Activated CD4-positive, alpha-beta T cell treated with anti-CD3 and anti-CD28 coated beads for 36 hours (primary cell): ENCODE measurements around the gene GTF3A. TPM values are rescaled to one million over a fixed set of nuclear protein-coding genes. Genes with fewer than 3 reads are reported as not detected.
"Not testable (repeated sequence)": the region's sequence is repeated elsewhere in the genome, so short reads cannot be mapped to it uniquely, and the experiment has no call there.

ENCODE experiments used
- ATAC-seq: fragments of 200-7000 bp; cut with Tn5 transposase; one replicate; pipeline ENCODE4 v1.10.0; 2021; ENCODE audit warnings: mild to moderate bottlenecking, moderate library complexity
- CTCF ChIA-PET: fragments of 350-600 bp; sonication (Branson Sonifier 250); formaldehyde crosslinking; loops from one replicate; lab custom pipeline; 2021; ENCODE audit warnings: antibody characterized with exemption; lab: Charles Lee
- POLR2A ChIA-PET: fragments of 350-600 bp; sonication (Branson Sonifier 250); formaldehyde crosslinking; loops from one replicate; lab custom pipeline; 2021; ENCODE audit warnings: antibody characterized with exemption, inconsistent platforms; lab: Charles Lee
- DNase-seq: peaks from one replicate; pipeline ENCODE4 v3.0.0-alpha.2; 2020
- H3K27ac Mint-ChIP-seq: one replicate; pipeline ENCODE4 v1.8.0; 2021; ENCODE audit warnings: mixed read lengths
- H3K27me3 Mint-ChIP-seq: one replicate; pipeline ENCODE4 v1.8.0; 2021; ENCODE audit warnings: mixed read lengths
- H3K36me3 Mint-ChIP-seq: one replicate; pipeline ENCODE4 v1.8.0; 2021; ENCODE audit warnings: low read depth, mixed read lengths
- H3K4me1 Mint-ChIP-seq: one replicate; pipeline ENCODE4 v1.8.0; 2021; ENCODE audit warnings: mixed read lengths
- H3K4me3 Mint-ChIP-seq: one replicate; pipeline ENCODE4 v1.8.0; 2021; ENCODE audit warnings: mild to moderate bottlenecking, moderate library complexity, mixed read lengths
- H3K9me3 Mint-ChIP-seq: one replicate; pipeline ENCODE4 v1.8.0; 2021; ENCODE audit warnings: low read depth, mixed read lengths
- intact Hi-C, 2 experiments: fragments of 100-400 bp; cut with DNase I in 1 of 2; cut with micrococcal nuclease in 1 of 2; formaldehyde crosslinking; loops; one replicate each; pipeline versions ENCODE4 v1.14.2 to v1.15.1; 2022 to 2024; cut with DNase I, micrococcal nuclease
- total RNA-seq, 2 experiments: library from RNA; stranded (reverse); gene quantifications; one replicate each; pipeline ENCODE4 v1.2.3, GENCODE V29; 2021

Gene GTF3A
- total RNA-seq, 2 experiments from 2014 or later = 177 to 208 TPM

DNA sequence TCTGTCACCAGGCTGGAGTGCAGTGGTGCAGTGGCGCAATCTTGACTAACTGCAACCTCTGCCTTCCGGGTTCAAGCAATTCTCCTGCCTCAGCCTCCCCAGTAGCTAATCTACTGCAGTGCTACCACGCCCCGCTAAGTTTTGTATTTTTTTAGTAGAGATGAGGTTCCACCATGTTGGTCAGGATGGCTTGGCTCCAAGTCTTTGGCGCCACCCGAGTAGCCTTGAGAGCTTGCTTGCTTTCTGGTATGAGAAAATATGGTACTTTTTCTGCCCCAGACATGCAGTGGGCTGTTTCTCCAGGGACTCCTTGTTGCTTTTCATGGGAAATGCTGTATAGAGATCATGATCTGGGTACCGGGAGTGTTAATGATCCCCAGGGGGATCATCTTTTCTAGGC, 34.5 kb upstream of the GTF3A start:
- intact Hi-C loops = no loop called here
- no peak for ATAC-seq
- H3K4me1 Mint-ChIP-seq = no peaks in the 10 kb centered on the region

DNA sequence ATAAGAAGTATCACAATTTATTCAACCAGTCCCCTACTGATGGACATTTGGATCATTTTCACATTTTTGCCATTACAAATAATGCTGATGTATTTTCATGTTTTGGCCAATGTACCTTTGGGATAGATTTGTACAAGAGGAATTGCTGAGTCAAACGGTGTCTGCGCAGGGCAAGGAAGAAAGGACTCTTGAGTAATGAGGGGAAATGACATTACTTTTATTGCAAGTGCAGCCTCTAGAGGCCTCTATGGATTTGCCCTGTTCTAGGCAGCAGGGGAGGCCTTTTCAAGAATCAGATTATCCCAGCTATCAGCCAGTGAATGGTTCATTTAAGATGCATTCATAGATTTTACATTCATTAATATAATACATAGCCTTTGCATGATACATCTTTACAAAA, 32.9 kb upstream of the GTF3A start:
- ChIA-PET CTCF (no interaction called here), POLR2A (interaction anchor here (0.6 kb wide), 1 partner anchor 563 kb away, joined by 5 read pairs; no protein-coding TSS in a partner anchor)
- Mint-ChIP-seq H3K9me3 (no peaks in the 10 kb centered on the region), H3K4me3 (no peak overlapping the region), H3K27ac (no peak overlapping the region), H3K36me3 (no peaks in the 10 kb centered on the region), H3K27me3 (no peaks in the 10 kb centered on the region), H3K4me1 (no peaks in the 10 kb centered on the region)
- ATAC-seq = no peak
- intact Hi-C loops = no loop called here
- no peak for DNase-seq

More for the DNA sequence above, 34.5 kb upstream of the GTF3A start:
- Mint-ChIP-seq H3K27ac (no peak overlapping the region), H3K36me3 (no peaks in the 10 kb centered on the region), H3K9me3 (no peaks in the 10 kb centered on the region), H3K27me3 (no peaks in the 10 kb centered on the region), H3K4me3 (no peak overlapping the region)
- ChIA-PET CTCF (no interaction called here), POLR2A (interaction anchor here (0.7 kb wide), 1 partner anchor 1872 kb away, joined by 3 read pairs; no protein-coding TSS in a partner anchor)
- DNase-seq = no peak

DNA sequence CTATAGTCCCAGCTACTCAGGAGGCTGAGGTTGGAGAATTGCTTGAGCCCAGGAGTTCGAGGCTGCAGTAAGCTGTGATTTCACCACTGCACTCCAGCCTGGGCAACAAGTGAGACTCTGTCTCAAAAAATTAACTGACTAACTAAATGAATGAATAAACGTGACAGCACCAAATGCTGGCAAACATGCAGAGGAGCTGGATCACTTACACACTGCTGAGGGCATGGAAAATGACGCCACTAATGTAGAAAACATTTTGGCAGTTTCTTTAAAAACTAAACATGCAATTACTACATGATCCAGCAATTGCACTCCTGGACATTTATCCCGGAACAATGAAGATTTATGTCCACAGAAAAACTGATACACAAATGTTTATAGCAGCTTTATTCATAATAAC, 31.3 kb upstream of the GTF3A start:
- no peak overlapping the region for H3K4me3 Mint-ChIP-seq
- no peak overlapping the region for H3K27ac Mint-ChIP-seq
- no peaks in the 10 kb centered on the region for H3K27me3 Mint-ChIP-seq
- ATAC-seq (no peak), DNase-seq (no peak)
- ChIA-PET POLR2A (no interaction called here), CTCF (interaction anchor here (0.8 to 1.1 kb wide), 2 partner anchors 433 to 584 kb away, joined by 3 to 4 read pairs; no protein-coding TSS in a partner anchor)
- intact Hi-C loops = no loop called here
- no peaks in the 10 kb centered on the region for H3K36me3 Mint-ChIP-seq
- H3K4me1 Mint-ChIP-seq = no peaks in the 10 kb centered on the region
- no peaks in the 10 kb centered on the region for H3K9me3 Mint-ChIP-seq

DNA sequence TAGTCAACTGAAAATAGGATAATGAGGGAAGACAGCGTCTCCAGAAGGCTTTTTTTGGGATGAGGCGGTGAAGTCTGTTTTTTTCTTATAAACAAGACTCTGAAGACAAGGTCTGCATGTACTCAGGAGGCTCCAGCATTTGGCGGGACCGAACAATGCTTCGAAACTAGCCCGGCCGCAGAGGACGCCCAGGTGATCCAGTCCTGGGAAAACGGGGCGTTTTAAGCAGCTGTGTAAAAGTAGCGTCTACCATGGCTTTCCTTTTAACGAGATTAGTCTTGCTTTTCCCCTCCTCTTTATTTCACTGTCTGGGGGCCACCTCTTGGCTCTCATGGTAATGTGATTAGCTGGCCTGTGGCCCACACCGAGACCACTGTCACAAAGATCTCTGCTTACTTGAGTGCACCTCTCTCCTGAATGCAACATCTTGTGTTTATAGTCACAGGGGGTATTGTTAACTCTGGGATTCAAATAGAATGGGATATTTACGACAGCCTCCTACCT, 29.4 kb upstream of the GTF3A start:
- Mint-ChIP-seq H3K36me3 (no peaks in the 10 kb centered on the region), H3K9me3 (no peaks in the 10 kb centered on the region), H3K27me3 (no peaks in the 10 kb centered on the region), H3K4me1 (no peaks in the 10 kb centered on the region), H3K4me3 (no peak overlapping the region), H3K27ac (no peak overlapping the region)
- CTCF ChIA-PET = interaction anchor here (1.2 kb wide), 1 partner anchor 432 kb away, joined by 4 read pairs; no protein-coding TSS in a partner anchor
- POLR2A ChIA-PET = interaction anchor here (0.6 kb wide), 1 partner anchor 34 kb away, joined by 3 read pairs; no protein-coding TSS in a partner anchor
- ATAC-seq (no peak), DNase-seq (no peak)
- intact Hi-C loops = no loop called here

DNA sequence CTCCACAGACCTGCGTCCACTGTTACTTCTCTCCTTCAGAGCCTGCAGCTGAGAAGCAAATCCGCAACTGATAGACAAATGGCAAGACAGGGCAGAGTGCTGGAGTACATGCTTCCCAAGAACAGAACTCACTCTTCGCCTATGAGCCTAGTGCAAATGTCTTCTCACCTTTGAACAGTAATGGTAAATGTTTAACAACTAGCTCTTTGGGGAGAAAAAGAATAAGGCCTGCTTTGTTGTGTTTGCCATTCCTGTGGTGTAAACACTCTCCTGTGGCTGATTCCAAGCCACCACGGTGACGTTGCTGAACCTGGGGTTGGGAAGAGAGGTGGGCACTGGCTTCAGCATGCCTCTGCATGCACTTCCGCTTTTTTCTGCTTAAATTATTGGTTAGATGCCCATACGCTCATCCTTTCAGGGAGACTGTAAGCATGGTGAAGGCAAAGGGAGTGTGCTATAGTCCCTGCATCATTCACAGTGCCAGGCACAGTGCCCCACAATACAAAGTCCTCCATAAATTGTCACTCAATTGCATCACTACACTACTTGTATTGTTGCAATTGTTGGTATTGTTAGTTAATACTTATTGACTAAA, 28.1 kb upstream of the GTF3A start:
- no peaks in the 10 kb centered on the region for H3K27me3 Mint-ChIP-seq
- POLR2A ChIA-PET = no interaction called here
- no peak overlapping the region for H3K4me3 Mint-ChIP-seq
- CTCF ChIA-PET = no interaction called here
- H3K36me3 Mint-ChIP-seq = no peaks in the 10 kb centered on the region
- intact Hi-C loops = no loop called here
- ATAC-seq (no peak), DNase-seq (no peak)
- no peaks in the 10 kb centered on the region for H3K9me3 Mint-ChIP-seq
- no peak overlapping the region for H3K27ac Mint-ChIP-seq
- no peaks in the 10 kb centered on the region for H3K4me1 Mint-ChIP-seq

DNA sequence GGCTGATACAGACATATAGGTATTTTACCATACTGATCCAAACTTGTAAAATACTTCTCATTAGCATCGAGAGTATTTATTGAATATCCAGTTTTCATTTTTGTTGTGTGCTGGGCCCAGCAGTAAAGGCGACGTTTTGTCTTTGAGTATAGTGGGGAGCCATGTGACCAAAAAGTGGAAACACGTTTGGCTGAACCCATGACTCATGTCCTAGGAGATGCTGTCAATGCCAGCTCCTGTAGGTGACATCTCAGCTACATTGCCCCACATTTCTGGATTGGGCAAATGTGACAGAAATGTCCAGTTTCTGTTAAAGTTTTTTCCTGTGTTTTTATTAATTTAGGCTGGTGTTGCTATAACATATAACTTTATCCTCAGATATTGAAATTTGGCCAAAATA, 26.1 kb upstream of the GTF3A start:
- ChIA-PET CTCF (interaction anchor here (0.6 to 1.9 kb wide), 2 partner anchors 109 to 428 kb away, joined by 3 to 6 read pairs; no protein-coding TSS in a partner anchor), POLR2A (no interaction called here)
- intact Hi-C loops = no loop called here
- DNase-seq (no peak), ATAC-seq (no peak)
- H3K27ac Mint-ChIP-seq = no peak overlapping the region
- H3K36me3 Mint-ChIP-seq = no peaks in the 10 kb centered on the region
- no peak overlapping the region for H3K4me3 Mint-ChIP-seq
- no peaks in the 10 kb centered on the region for H3K4me1 Mint-ChIP-seq
- H3K9me3 Mint-ChIP-seq = no peaks in the 10 kb centered on the region
- no peaks in the 10 kb centered on the region for H3K27me3 Mint-ChIP-seq

DNA sequence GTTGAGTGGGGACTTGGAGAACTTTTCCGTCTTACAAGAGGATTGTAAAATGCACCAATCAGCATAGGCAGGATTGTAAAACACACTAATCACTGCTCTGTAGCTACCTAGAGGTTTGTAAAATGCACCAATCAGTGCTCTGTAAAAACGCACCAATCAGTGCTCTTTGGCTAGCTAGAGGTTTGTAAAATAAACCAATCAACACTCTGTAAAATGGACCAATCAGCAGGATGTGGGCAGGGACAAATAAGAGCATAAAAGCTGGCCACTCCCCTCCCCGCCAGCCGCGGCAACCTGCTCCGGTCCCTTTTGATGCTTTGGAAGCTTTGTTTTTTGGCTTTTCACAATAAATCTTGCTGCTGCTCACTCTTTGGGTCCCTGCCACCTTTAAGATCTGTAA, 24.0 kb upstream of the GTF3A start:
- H3K4me3 Mint-ChIP-seq, H3K4me1 Mint-ChIP-seq, H3K27ac Mint-ChIP-seq, DNase-seq, ATAC-seq, H3K27me3 Mint-ChIP-seq, H3K9me3 Mint-ChIP-seq, intact Hi-C loops, POLR2A ChIA-PET, H3K36me3 Mint-ChIP-seq: not testable (repeated sequence)
- CTCF ChIA-PET = interaction anchor here (0.5 kb wide), 1 partner anchor 430 kb away, joined by 3 read pairs; no protein-coding TSS in a partner anchor

DNA sequence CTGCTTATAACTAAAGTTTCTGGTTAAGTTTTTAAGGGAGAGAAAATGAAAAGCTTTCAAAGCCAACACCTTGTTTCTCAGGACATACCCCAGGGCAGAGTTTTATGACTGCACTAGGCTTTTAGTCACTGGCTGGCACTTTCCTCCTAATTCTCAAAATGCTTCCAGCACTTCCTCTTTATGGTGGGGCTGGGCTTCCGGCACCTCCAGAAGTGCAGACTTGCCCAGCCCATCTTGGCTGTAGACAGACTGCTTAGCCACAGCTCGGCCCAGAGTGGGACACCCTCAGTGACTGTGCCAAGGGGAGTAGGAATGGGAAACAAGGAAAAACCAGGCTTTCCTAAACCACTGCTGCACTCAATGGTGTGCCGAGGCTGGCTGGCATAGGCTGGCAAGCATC, 23.2 kb upstream of the GTF3A start:
- no peak for DNase-seq
- POLR2A ChIA-PET = no interaction called here
- ATAC-seq = no peak
- Mint-ChIP-seq H3K9me3 (no peaks in the 10 kb centered on the region), H3K4me3 (no peak overlapping the region), H3K36me3 (no peaks in the 10 kb centered on the region), H3K4me1 (peaks cover 2% of the 10 kb centered on the region), H3K27ac (no peak overlapping the region), H3K27me3 (no peaks in the 10 kb centered on the region)
- intact Hi-C loops = no loop called here
- CTCF ChIA-PET = interaction anchor here (1.0 kb wide), 1 partner anchor 244 kb away, joined by 6 read pairs; no protein-coding TSS in a partner anchor

DNA sequence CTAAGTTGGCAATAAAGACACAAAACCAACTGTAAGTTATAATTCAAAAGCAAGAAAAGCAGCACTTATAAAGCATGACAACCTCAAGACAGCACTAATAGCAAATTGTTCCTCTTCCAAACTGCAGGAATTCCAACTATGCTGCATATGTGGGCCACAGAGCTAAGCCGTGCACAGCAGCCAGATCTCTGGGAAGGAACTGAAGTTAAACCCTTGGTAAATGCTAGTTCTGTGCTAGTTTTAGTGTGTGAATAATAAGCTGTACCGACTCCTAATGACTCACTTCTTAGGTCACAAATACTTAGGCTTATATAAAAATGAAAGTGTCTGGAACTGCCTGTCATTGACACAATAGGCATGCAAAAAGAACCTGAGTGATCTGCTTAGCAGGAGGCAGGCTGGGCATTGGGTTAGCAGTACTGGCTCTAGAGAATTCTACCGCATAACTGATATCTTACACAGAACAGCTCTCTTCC, 21.2 kb upstream of the GTF3A start:
- peaks cover 6% of the 10 kb centered on the region for H3K4me1 Mint-ChIP-seq
- no peaks in the 10 kb centered on the region for H3K27me3 Mint-ChIP-seq
- CTCF ChIA-PET = interaction anchor here (1.0 kb wide), 1 partner anchor 424 kb away, joined by 7 read pairs; no protein-coding TSS in a partner anchor
- H3K4me3 Mint-ChIP-seq = no peak overlapping the region
- H3K27ac Mint-ChIP-seq = no peak overlapping the region
- DNase-seq = no peak
- H3K36me3 Mint-ChIP-seq = no peaks in the 10 kb centered on the region
- intact Hi-C loops = no loop called here
- peak; percentile 79 for ATAC-seq
- no peaks in the 10 kb centered on the region for H3K9me3 Mint-ChIP-seq
- POLR2A ChIA-PET = no interaction called here

DNA sequence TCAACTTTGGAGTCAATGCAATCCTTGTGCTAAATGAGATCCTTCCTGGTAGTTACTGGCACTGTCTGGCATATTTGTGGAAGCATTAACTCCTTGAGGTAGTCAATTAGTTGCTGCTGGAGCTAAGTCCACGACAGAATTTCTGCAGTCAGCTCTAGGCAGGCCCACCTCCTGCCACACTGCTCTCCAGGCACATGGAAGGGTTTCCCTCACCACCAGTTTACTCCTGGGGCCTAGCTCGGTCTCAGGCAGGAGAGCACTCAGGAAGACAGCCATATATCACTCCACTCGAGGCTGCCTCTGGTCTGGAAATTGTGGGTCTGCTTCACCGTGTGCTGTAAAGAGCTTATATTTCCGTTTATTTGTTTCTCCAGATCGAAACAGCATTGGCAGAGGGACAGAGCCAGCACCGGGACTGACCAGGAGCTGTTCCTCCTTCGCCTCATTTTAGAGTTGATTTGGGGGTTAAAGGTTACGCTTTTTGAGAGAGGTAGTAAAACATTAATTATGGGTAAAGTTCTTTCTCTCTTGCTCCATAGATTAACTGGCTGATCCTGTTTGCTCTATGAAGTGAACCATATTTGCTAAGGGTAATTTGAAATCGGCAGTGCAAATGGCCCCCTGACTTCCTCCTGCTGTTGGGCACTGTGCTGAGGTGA, 20.6 kb upstream of the GTF3A start:
- no peaks in the 10 kb centered on the region for H3K36me3 Mint-ChIP-seq
- H3K27ac Mint-ChIP-seq = no peak overlapping the region
- ChIA-PET CTCF (interaction anchor here (1.0 kb wide), 1 partner anchor 423 kb away, joined by 7 read pairs; no protein-coding TSS in a partner anchor), POLR2A (no interaction called here)
- no peaks in the 10 kb centered on the region for H3K9me3 Mint-ChIP-seq
- H3K27me3 Mint-ChIP-seq = no peaks in the 10 kb centered on the region
- ATAC-seq = no peak
- intact Hi-C loops = no loop called here
- no peak for DNase-seq
- no peak overlapping the region for H3K4me3 Mint-ChIP-seq
- H3K4me1 Mint-ChIP-seq = peaks cover 6% of the 10 kb centered on the region

DNA sequence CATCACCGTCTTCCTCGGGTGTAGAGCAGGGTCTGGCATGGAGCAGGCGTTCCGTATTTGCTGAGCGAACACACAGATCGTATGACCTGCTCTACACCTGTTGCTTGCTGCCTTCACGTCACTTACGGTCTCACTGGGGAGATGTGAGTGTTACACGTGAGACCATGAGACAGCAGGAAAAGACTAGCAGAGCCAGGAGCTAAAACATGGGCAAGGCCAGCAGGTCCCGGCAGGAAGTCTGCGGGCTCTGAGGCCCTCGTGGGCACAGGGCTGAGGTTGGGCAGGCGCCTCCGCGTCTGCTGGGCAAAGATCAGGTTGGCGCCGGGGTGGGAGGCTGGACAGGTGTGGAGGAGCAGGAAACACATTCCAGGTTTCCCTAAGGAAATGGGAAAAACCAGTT, 19.7 kb upstream of the GTF3A start:
- Mint-ChIP-seq H3K36me3 (no peaks in the 10 kb centered on the region), H3K27ac (no peak overlapping the region), H3K27me3 (peaks cover 2% of the 10 kb centered on the region), H3K9me3 (peaks cover 3% of the 10 kb centered on the region), H3K4me1 (peaks cover 6% of the 10 kb centered on the region), H3K4me3 (no peak overlapping the region)
- ChIA-PET POLR2A (no interaction called here), CTCF (interaction anchor here (0.7 kb wide), 1 partner anchor 401 kb away, joined by 3 read pairs; no protein-coding TSS in a partner anchor)
- ATAC-seq (no peak), DNase-seq (no peak)
- intact Hi-C loops = no loop called here
